ENCODE data around the gene ELF1. TPM values are rescaled to one million over a fixed set of nuclear protein-coding genes. Genes with fewer than 3 reads are reported as not detected.
"Not testable (repeated sequence)": the region's sequence is repeated elsewhere in the genome, so short reads cannot be mapped to it uniquely, and the experiment has no call there.

The ELF1 gene
- total and polyA plus RNA-seq, 10 of the 15 experiments (the other 5 are each of a cell fraction or from before 2014, with no cell fraction given) = 43.3 to 97.6 (median 55.7) TPM

- SMC1A ChIA-PET (ENCODE audit: uncharacterized antibody, unreplicated experiment); H3K36me3 ChIP-seq (ENCODE audit: control insufficient read depth in 2 of 2, insufficient read depth in 2 of 2, low read length in 1 of 2); H3K9me3 ChIP-seq (replicated peaks; ENCODE audit: control insufficient read depth, insufficient read depth, low read length); ATAC-seq; DNase-seq (ENCODE audit: low read depth, low spot score); H4K20me1 ChIP-seq (ENCODE audit: control insufficient read depth, insufficient read depth); RAD21 ChIA-PET (ENCODE audit: unreplicated experiment); H3K4me3 ChIP-seq; in situ Hi-C loops (cut with MboI); H3K27me3 ChIP-seq (replicated peaks in 1 of 2; ENCODE audit: control insufficient read depth in 2 of 2, insufficient read depth in 2 of 2, low read length in 1 of 2); H2AFZ ChIP-seq (ENCODE audit: control insufficient read depth, low read depth, low read length); BruUV-seq (replicated peaks); H3K4me1 ChIP-seq (ENCODE audit: control insufficient read depth, insufficient read depth, low read length); H3K4me2 ChIP-seq (ENCODE audit: control insufficient read depth, insufficient read depth); H3K27ac ChIP-seq (ENCODE audit: control insufficient read depth, insufficient read depth); CTCF ChIA-PET; H3K9ac ChIP-seq (ENCODE audit: control insufficient read depth, insufficient read depth, low read length); H3K79me2 ChIP-seq (ENCODE audit: control insufficient read depth, insufficient read depth, low read length); intact Hi-C loops (cut with micrococcal nuclease; ENCODE audit: unreplicated experiment); POLR2A ChIA-PET: not testable (repeated sequence)
- WGBS (ENCODE audit: insufficient coverage, insufficient replicate concordance, low lambda C conversion rate, missing lambda C conversion rate) = no CpG with 5 or more reads among the region's 1 CpG
- FAIRE-seq = peak; percentile 59
These were observed 134.9 kb downstream of the ELF1 start for GRCh38 chr13:40884175-40884574.

Other genes with a start within 250 kb of the ELF1 start
- 20.3 and 21.9 TPM in 2 replicates for gene MRPS31, start 248.1 kb downstream of the ELF1 start, total RNA-seq (2014; rRNA removed)
- gene MRPS31, start 248.1 kb downstream of the ELF1 start, total RNA-seq (2014; rRNA removed; fragmentation: Illumina TruSeq; extraction: Trizol) = 41.9 and 45.4 TPM in 2 replicates
- gene MRPS31, start 248.1 kb downstream of the ELF1 start, total RNA-seq (2021) = 25.8 and 27.1 TPM in 2 replicates
- gene MRPS31, start 248.1 kb downstream of the ELF1 start, polyA plus RNA-seq (2011; rRNA removed) = 41.4 and 58.2 TPM in 2 replicates
- 44.3 and 53.7 TPM in 2 replicates for gene MRPS31, start 248.1 kb downstream of the ELF1 start, polyA plus RNA-seq (2014; fragmentation: Illumina TruSeq; extraction: Trizol)
- gene MRPS31, start 248.1 kb downstream of the ELF1 start, polyA plus RNA-seq (2014; fragmentation: Nextera tagmentation; extraction: Ambion mirVana) = 10 to 100 TPM; 50.6 to 60.9 TPM
- 27.5 and 33.7 TPM in 2 replicates for gene MRPS31, start 248.1 kb downstream of the ELF1 start, polyA plus RNA-seq (2014; rRNA removed)
- 10 to 100 TPM; 47.8 to 56.3 TPM for gene MRPS31, start 248.1 kb downstream of the ELF1 start, polyA plus RNA-seq (2016; fragmentation: Nextera tagmentation; extraction: Ambion mirVana)
- 20.6 and 25.0 TPM in 2 replicates for gene SLC25A15, start 229.7 kb downstream of the ELF1 start, total RNA-seq (2014; rRNA removed)
- gene SLC25A15, start 229.7 kb downstream of the ELF1 start, total RNA-seq (2014; rRNA removed; fragmentation: Illumina TruSeq; extraction: Trizol) = 14.8 and 15.7 TPM in 2 replicates
- 16.0 and 18.5 TPM in 2 replicates for gene SLC25A15, start 229.7 kb downstream of the ELF1 start, total RNA-seq (2021)
- gene SLC25A15, start 229.7 kb downstream of the ELF1 start, polyA plus RNA-seq (2011; rRNA removed) = 9.1 and 11.6 TPM in 2 replicates
- gene SLC25A15, start 229.7 kb downstream of the ELF1 start, polyA plus RNA-seq (2014; fragmentation: Illumina TruSeq; extraction: Trizol) = 11.8 and 13.6 TPM in 2 replicates
- 1 to 10 TPM; 2.7 to 3.6 TPM for gene SLC25A15, start 229.7 kb downstream of the ELF1 start, polyA plus RNA-seq (2014; fragmentation: Nextera tagmentation; extraction: Ambion mirVana)
- gene SLC25A15, start 229.7 kb downstream of the ELF1 start, polyA plus RNA-seq (2014; rRNA removed) = 14.6 and 15.1 TPM in 2 replicates
- 10 to 100 TPM; 19.6 to 20.5 TPM for gene SLC25A15, start 229.7 kb downstream of the ELF1 start, polyA plus RNA-seq (2016; fragmentation: Nextera tagmentation; extraction: Ambion mirVana)
- 7.4 and 11.8 TPM in 2 replicates for gene WBP4, start 42.2 kb upstream of the ELF1 start, total RNA-seq (2014; rRNA removed)
- gene WBP4, start 42.2 kb upstream of the ELF1 start, total RNA-seq (2014; rRNA removed; fragmentation: Illumina TruSeq; extraction: Trizol) = 16.3 and 16.9 TPM in 2 replicates
- gene WBP4, start 42.2 kb upstream of the ELF1 start, total RNA-seq (2021) = 8.3 and 8.8 TPM in 2 replicates
- 15.9 and 26.4 TPM in 2 replicates for gene WBP4, start 42.2 kb upstream of the ELF1 start, polyA plus RNA-seq (2011; rRNA removed)
- gene WBP4, start 42.2 kb upstream of the ELF1 start, polyA plus RNA-seq (2014; fragmentation: Illumina TruSeq; extraction: Trizol) = 21.6 and 23.3 TPM in 2 replicates
- gene WBP4, start 42.2 kb upstream of the ELF1 start, polyA plus RNA-seq (2014; fragmentation: Nextera tagmentation; extraction: Ambion mirVana) = 10 to 100 TPM in 1 of 2 experiments, 1 to 10 TPM in 1; 9.7 to 12.5 TPM
- 9.7 and 13.2 TPM in 2 replicates for gene WBP4, start 42.2 kb upstream of the ELF1 start, polyA plus RNA-seq (2014; rRNA removed)
- 10 to 100 TPM; 15.3 to 16.1 TPM for gene WBP4, start 42.2 kb upstream of the ELF1 start, polyA plus RNA-seq (2016; fragmentation: Nextera tagmentation; extraction: Ambion mirVana)
- gene KBTBD6, start 113.5 kb upstream of the ELF1 start, total RNA-seq (2014; rRNA removed) = 4.9 and 5.3 TPM in 2 replicates
- gene KBTBD6, start 113.5 kb upstream of the ELF1 start, total RNA-seq (2014; rRNA removed; fragmentation: Illumina TruSeq; extraction: Trizol) = 4.1 and 4.6 TPM in 2 replicates
- gene KBTBD6, start 113.5 kb upstream of the ELF1 start, total RNA-seq (2021) = 4.9 and 5.0 TPM in 2 replicates
- 3.6 and 3.7 TPM in 2 replicates for gene KBTBD6, start 113.5 kb upstream of the ELF1 start, polyA plus RNA-seq (2011; rRNA removed)
- gene KBTBD6, start 113.5 kb upstream of the ELF1 start, polyA plus RNA-seq (2014; fragmentation: Illumina TruSeq; extraction: Trizol) = 3.6 and 4.5 TPM in 2 replicates
- gene KBTBD6, start 113.5 kb upstream of the ELF1 start, polyA plus RNA-seq (2014; fragmentation: Nextera tagmentation; extraction: Ambion mirVana) = 1 to 10 TPM; 1.9 to 2.4 TPM
- 3.1 and 3.2 TPM in 2 replicates for gene KBTBD6, start 113.5 kb upstream of the ELF1 start, polyA plus RNA-seq (2014; rRNA removed)
- 1 to 10 TPM; 3.9 to 5.3 TPM for gene KBTBD6, start 113.5 kb upstream of the ELF1 start, polyA plus RNA-seq (2016; fragmentation: Nextera tagmentation; extraction: Ambion mirVana)
- 5.1 and 5.5 TPM in 2 replicates for gene KBTBD7, start 175.3 kb upstream of the ELF1 start, total RNA-seq (2014; rRNA removed)
- 3.6 and 4.1 TPM in 2 replicates for gene KBTBD7, start 175.3 kb upstream of the ELF1 start, total RNA-seq (2014; rRNA removed; fragmentation: Illumina TruSeq; extraction: Trizol)
- 4.6 and 5.1 TPM in 2 replicates for gene KBTBD7, start 175.3 kb upstream of the ELF1 start, total RNA-seq (2021)
- gene KBTBD7, start 175.3 kb upstream of the ELF1 start, polyA plus RNA-seq (2011; rRNA removed) = 5.6 and 6.2 TPM in 2 replicates
- gene KBTBD7, start 175.3 kb upstream of the ELF1 start, polyA plus RNA-seq (2014; fragmentation: Illumina TruSeq; extraction: Trizol) = 3.4 and 4.2 TPM in 2 replicates
- 1 to 10 TPM; 1.8 to 2.8 TPM for gene KBTBD7, start 175.3 kb upstream of the ELF1 start, polyA plus RNA-seq (2014; fragmentation: Nextera tagmentation; extraction: Ambion mirVana)
- gene KBTBD7, start 175.3 kb upstream of the ELF1 start, polyA plus RNA-seq (2014; rRNA removed) = 2.8 and 3.0 TPM in 2 replicates
- gene KBTBD7, start 175.3 kb upstream of the ELF1 start, polyA plus RNA-seq (2016; fragmentation: Nextera tagmentation; extraction: Ambion mirVana) = 1 to 10 TPM; 4.9 to 6.0 TPM
- 18.8 and 21.7 TPM in 2 replicates for gene MTRF1, start 244.3 kb upstream of the ELF1 start, total RNA-seq (2014; rRNA removed)
- 19.0 and 21.0 TPM in 2 replicates for gene MTRF1, start 244.3 kb upstream of the ELF1 start, total RNA-seq (2014; rRNA removed; fragmentation: Illumina TruSeq; extraction: Trizol)
- gene MTRF1, start 244.3 kb upstream of the ELF1 start, total RNA-seq (2021) = 12.1 and 14.1 TPM in 2 replicates
- gene MTRF1, start 244.3 kb upstream of the ELF1 start, polyA plus RNA-seq (2011; rRNA removed) = 33.7 and 55.9 TPM in 2 replicates
- gene MTRF1, start 244.3 kb upstream of the ELF1 start, polyA plus RNA-seq (2014; fragmentation: Illumina TruSeq; extraction: Trizol) = 22.6 and 32.3 TPM in 2 replicates
- gene MTRF1, start 244.3 kb upstream of the ELF1 start, polyA plus RNA-seq (2014; fragmentation: Nextera tagmentation; extraction: Ambion mirVana) = 10 to 100 TPM; 14.1 to 18.1 TPM
- 19.4 and 23.0 TPM in 2 replicates for gene MTRF1, start 244.3 kb upstream of the ELF1 start, polyA plus RNA-seq (2014; rRNA removed)
- gene MTRF1, start 244.3 kb upstream of the ELF1 start, polyA plus RNA-seq (2016; fragmentation: Nextera tagmentation; extraction: Ambion mirVana) = 10 to 100 TPM; 22.2 to 24.8 TPM